Fibroblast of lung (primary cell): ENCODE measurements around the gene BCL2L12. TPM values are rescaled to one million over a fixed set of nuclear protein-coding genes. Genes with fewer than 3 reads are reported as not detected.

Experiments used
- DNase-seq, 2 donors: peaks; one replicate each; pipeline versions ENCODE4 v3.0.0 to v3.0.0-alpha.2; 2010; ENCODE audit warnings: low read depth in 2 of 2
- H2AFZ ChIP-seq: 2 replicates; pipeline ENCODE4 v1.5.1; 2012; ENCODE audit warnings: low read length, control low read depth, inconsistent platforms
- H3K27ac ChIP-seq: 2 replicates; pipeline ENCODE4 v1.5.1; 2011; ENCODE audit warnings: low read length, control low read depth; ENCODE audit not compliant: insufficient read depth
- H3K27me3 ChIP-seq: 2 replicates; pipeline ENCODE4 v1.5.1; 2011; ENCODE audit warnings: mild to moderate bottlenecking, low read length; ENCODE audit not compliant: control insufficient read depth, insufficient read depth
- H3K36me3 ChIP-seq: 2 replicates; pipeline ENCODE4 v1.5.1; 2011; ENCODE audit warnings: low read length; ENCODE audit not compliant: control insufficient read depth, insufficient read depth
- H3K4me1 ChIP-seq: 2 replicates; pipeline ENCODE4 v1.5.1; 2011; ENCODE audit warnings: low read length; ENCODE audit not compliant: control insufficient read depth, insufficient read depth; ENCODE audit errors: extremely low read depth
- H3K4me2 ChIP-seq: 2 replicates; pipeline ENCODE4 v1.5.1; 2011; ENCODE audit warnings: low read length, control low read depth; ENCODE audit not compliant: insufficient read depth; ENCODE audit errors: extremely low read depth
- H3K4me3 ChIP-seq, 4 experiments: fragments of 200-600 bp in 1 of 4; sonication (generic) in 1 of 4; replicated peaks in 1 of 4; 2 replicates each; pipeline ENCODE4 v1.5.1; 2011 to 2016; ENCODE audit warnings: low read length in 4 of 4, low read depth in 3 of 4, mild to moderate bottlenecking in 3 of 4, control low read depth in 2 of 4, inconsistent platforms in 1 of 4, mixed read lengths in 1 of 4; ENCODE audit not compliant: insufficient read depth in 1 of 4; ENCODE audit errors: control extremely low read depth in 1 of 4
- H3K79me2 ChIP-seq: 2 replicates; pipeline ENCODE4 v1.5.1; 2012; ENCODE audit warnings: mild to moderate bottlenecking, low read length, inconsistent platforms; ENCODE audit not compliant: control insufficient read depth, insufficient read depth
- H3K9ac ChIP-seq: 2 replicates; pipeline ENCODE4 v1.5.1; 2011; ENCODE audit warnings: mild to moderate bottlenecking, low read length, control low read depth; ENCODE audit not compliant: insufficient read depth
- H3K9me3 ChIP-seq: 2 replicates; pipeline ENCODE4 v1.5.1; 2012; ENCODE audit warnings: low read depth, low read length; ENCODE audit not compliant: control insufficient read depth, insufficient read depth
- H4K20me1 ChIP-seq: 2 replicates; pipeline ENCODE4 v1.5.1; 2011; ENCODE audit warnings: low read length; ENCODE audit not compliant: control insufficient read depth, insufficient read depth; ENCODE audit errors: extremely low read depth
- CTCF ChIP-seq, 2 donors: IDR thresholded peaks in 1 of 2; conservative IDR thresholded peaks in 1 of 2; 1 replicate in 1 of 2; 2 replicates in 1 of 2; pipeline ENCODE4 v1.5.1; 2011 to 2012; ENCODE audit warnings: low read length in 2 of 2, control low read depth in 1 of 2, inconsistent platforms in 1 of 2, low read depth in 1 of 2, mild to moderate bottlenecking in 1 of 2
- EZH2 ChIP-seq: IDR thresholded peaks from 2 replicates; pipeline ENCODE4 v1.5.1; 2012; ENCODE audit warnings: low read length, control low read depth, mild to moderate bottlenecking; ENCODE audit errors: missing control alignments
- polyA plus RNA-seq, 2 donors: library from polyadenylated mRNA; depleted of rRNA in 1 of 2; stranded (reverse) in 1 of 2; unstranded in 1 of 2; fragments of >200 nt; gene quantifications; 2 replicates each; pipeline ENCODE4 v1.2.1, GENCODE V29; 2011 to 2012; ENCODE audit warnings: missing spikeins in 1 of 2
- total RNA-seq: library from RNA; depleted of rRNA; stranded (reverse); fragments of >200 nt; gene quantifications from 2 replicates; pipeline ENCODE4 v1.2.1, GENCODE V29; 2014

The BCL2L12 gene
- total and polyA plus RNA-seq, 2 donors (not counting 1 experiment from before 2014, with no cell fraction given), result 4.8 to 5.0 TPM

DNA sequence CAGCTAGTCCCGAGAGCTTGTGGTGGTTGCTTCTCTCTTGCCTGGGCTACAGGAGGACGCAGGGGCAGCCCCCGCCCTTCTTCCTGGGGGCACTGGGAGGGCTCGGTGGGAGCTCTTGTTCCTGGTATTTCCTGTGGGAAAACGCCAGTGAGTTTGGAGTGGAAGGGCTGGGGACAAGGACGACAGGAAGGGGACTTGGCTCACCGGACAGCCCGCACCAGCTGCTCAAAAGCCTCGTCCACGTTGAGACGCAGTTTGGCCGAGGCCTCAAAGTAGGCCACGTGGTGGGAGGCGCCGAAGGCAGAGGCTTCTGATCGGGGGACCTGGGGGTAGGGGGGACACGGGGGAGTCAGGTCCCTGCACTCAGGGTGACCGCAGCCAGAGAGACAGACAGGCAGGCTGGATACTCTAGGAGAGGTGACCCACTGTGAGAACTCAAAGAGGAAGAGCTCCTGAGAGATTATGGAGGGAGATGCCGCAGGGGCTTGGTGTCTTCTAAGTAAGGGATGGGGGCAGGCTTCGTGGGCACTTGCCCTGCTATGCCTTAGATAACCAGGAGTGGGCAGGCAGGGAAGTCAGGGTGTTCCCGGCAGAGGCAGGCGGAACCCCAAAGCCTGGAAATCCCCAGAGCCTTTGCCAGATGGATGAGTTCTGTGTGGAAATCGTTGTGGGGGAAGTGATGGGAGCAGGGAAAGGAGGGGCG lies 30.1 kb upstream of the BCL2L12 start:
- H2AFZ ChIP-seq, result no peak overlapping the region
- TF ChIP-seq CTCF (conservative IDR thresholded peaks at IDR 0.05 in 1 of 2, IDR thresholded peaks at IDR 0.05 in 1 of 2; ENCODE audit: low read depth in 1 of 2, low read length in 2 of 2), result peak in 1 of 2 donors; percentile 6
- TF ChIP-seq EZH2, result no peak
- DNase-seq, result no peak

DNA sequence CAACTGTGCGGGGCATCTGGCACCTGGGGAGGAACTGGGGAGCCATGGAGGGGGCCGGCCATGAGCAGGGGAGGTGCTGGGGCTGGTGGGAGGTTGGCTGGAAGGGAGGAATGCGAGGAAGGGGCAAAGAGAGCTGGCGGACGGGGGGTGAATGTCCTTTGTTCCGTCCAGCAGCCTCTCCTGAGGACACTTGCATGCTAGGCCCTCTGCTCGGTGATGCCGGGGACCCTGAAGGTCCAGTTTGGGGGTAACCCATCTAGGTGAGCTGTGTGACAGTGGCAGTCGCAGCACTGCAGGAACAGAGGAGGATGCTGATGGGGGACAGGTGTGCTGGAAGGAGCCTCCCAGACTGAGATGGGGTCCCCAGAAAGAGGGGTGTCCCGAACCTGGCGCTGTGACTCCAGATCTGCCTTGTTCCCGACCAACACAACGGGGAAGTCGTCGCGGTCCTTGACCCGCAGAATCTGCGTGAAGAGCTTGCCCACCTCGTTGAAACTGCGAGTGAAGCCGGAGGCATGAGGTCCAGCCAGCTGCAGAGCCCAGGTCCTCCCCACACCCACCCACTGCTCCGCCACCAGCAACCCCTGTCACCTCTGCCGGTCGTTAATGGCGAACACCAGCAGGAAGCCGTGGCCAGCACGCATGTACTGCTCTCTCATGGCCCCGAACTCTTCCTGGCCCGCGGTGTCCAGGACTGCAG lies 29.4 kb upstream of the BCL2L12 start:
- H3K4me2 ChIP-seq, result no peak overlapping the region
- H3K27me3 ChIP-seq, result no peaks in the 10 kb centered on the region
- H3K27ac ChIP-seq, result no peak overlapping the region
- no peak overlapping the region for H3K9ac ChIP-seq
- no peaks in the 10 kb centered on the region for H3K9me3 ChIP-seq
- H3K79me2 ChIP-seq, result peaks cover 2% of the 10 kb centered on the region
- no peak for DNase-seq
- TF ChIP-seq EZH2 (no peak), CTCF (conservative IDR thresholded peaks at IDR 0.05 in 1 of 2, IDR thresholded peaks at IDR 0.05 in 1 of 2; ENCODE audit: low read depth in 1 of 2, low read length in 2 of 2) (no peak)
- H3K36me3 ChIP-seq, result peaks cover 2% of the 10 kb centered on the region
- H2AFZ ChIP-seq, result no peak overlapping the region
- H3K4me3 ChIP-seq, result no peak overlapping the region
- H4K20me1 ChIP-seq, result no peaks in the 10 kb centered on the region
- H3K4me1 ChIP-seq, result peaks cover 4% of the 10 kb centered on the region

More for the DNA sequence above, 30.1 kb upstream of the BCL2L12 start:
- peaks cover 2% of the 10 kb centered on the region for H3K79me2 ChIP-seq
- H3K27ac ChIP-seq, result no peak overlapping the region
- H4K20me1 ChIP-seq, result no peaks in the 10 kb centered on the region
- no peaks in the 10 kb centered on the region for H3K27me3 ChIP-seq
- no peak overlapping the region for H3K4me2 ChIP-seq
- no peak overlapping the region for H3K4me3 ChIP-seq
- peaks cover 4% of the 10 kb centered on the region for H3K4me1 ChIP-seq
- H3K9me3 ChIP-seq, result no peaks in the 10 kb centered on the region
- H3K36me3 ChIP-seq, result peaks cover 2% of the 10 kb centered on the region
- H3K9ac ChIP-seq, result no peak overlapping the region

DNA sequence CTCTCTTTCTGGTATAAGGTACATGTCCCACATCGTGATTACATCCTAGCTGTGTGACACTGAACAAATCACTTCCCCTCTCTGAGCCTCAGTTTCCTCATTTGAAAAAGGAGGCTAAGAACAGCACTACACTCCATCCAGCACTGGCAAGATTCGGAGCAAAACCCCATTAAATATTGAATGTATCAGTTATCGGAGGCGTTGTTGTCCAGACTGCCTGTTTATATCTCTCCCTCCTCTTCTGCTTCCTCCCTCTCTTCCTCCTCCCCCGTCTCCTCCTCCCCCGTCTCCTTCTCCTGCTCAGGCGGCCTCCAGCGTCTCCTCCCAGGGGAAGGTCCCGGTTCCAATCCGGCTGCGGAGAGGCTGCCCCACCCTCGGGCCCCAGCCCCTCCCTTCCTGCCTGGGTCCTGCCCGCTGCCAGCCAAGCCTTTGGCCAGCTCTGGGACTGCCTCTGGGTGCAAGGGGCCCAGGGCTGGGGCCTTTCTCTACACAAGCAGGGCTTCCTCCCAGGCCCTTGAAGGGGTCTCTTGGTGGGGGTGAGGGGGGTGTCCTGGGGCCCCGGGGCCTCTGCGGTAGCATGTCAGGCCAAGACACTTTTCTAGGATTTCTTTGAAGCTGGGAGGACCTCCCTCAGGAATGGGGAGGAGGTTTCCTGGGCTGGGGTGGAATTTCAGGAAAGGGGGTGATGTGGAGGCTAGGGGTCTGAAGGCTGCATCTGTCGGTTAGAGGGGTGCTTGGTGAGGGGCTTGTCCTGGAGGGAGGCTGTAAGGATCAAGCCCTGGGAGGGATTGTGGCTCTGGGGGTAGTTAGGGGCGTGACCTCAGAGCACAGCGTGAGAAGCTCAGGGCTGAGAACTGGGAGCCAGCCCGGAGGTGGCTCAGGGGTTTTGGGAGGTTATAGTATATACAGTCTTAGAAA lies 27.7 kb upstream of the BCL2L12 start:
- Histone ChIP-seq H3K4me3 (peak overlapping the region; percentile 41 to 90 (median 73)), H3K27me3 (no peaks in the 10 kb centered on the region), H4K20me1 (no peaks in the 10 kb centered on the region), H3K4me1 (peaks cover 4% of the 10 kb centered on the region), H3K9ac (peak overlapping the region; percentile 25), H3K36me3 (peaks cover 2% of the 10 kb centered on the region), H2AFZ (no peak overlapping the region), H3K79me2 (peaks cover 11% of the 10 kb centered on the region), H3K27ac (peak overlapping the region; percentile 75), H3K4me2 (peak overlapping the region; percentile 95), H3K9me3 (no peaks in the 10 kb centered on the region)
- peak; percentile 75 for DNase-seq
- no peak for TF ChIP-seq CTCF (conservative IDR thresholded peaks at IDR 0.05 in 1 of 2, IDR thresholded peaks at IDR 0.05 in 1 of 2; ENCODE audit: low read depth in 1 of 2, low read length in 2 of 2)
- TF ChIP-seq EZH2, result no peak
